ENCODE results near the gene BCCIP.

The BCCIP gene

GRCh38 chr10:125878957-125879835 is 55.9 kb downstream of the BCCIP start:
- H3K27me3 Mint-ChIP-seq (ENCODE audit: low read depth): no peaks in the 10 kb centered on the region
- DNase-seq (ENCODE audit: low spot score): no peak
- peaks cover 13% of the 10 kb centered on the region for H3K9me3 Mint-ChIP-seq
- H3K4me1 Mint-ChIP-seq (ENCODE audit: low read depth): no peaks in the 10 kb centered on the region
- no peak overlapping the region for H3K27ac Mint-ChIP-seq
- peaks cover 13% of the 10 kb centered on the region for H3K36me3 Mint-ChIP-seq (ENCODE audit: low read depth)
- no peak overlapping the region for H3K4me3 Mint-ChIP-seq

- Mint-ChIP-seq H3K27me3 (ENCODE audit: low read depth) (no peaks in the 10 kb centered on the region), H3K4me3 (no peak overlapping the region), H3K9me3 (peaks cover 7% of the 10 kb centered on the region), H3K4me1 (ENCODE audit: low read depth) (no peaks in the 10 kb centered on the region), H3K27ac (no peak overlapping the region), H3K36me3 (ENCODE audit: low read depth) (peaks cover 8% of the 10 kb centered on the region)
- DNase-seq (ENCODE audit: low spot score): no peak
Observed at GRCh38 chr10:125880719-125881118, 57.4 kb downstream of the BCCIP start.

- peaks cover 2% of the 10 kb centered on the region for H3K9me3 Mint-ChIP-seq
- H3K4me3 Mint-ChIP-seq: no peak within 1 kb of the TSS
- no peak for DNase-seq (ENCODE audit: low spot score)
- peaks cover 3% of the 10 kb centered on the region for H3K36me3 Mint-ChIP-seq (ENCODE audit: low read depth)
- no peak within 1 kb of the TSS for H3K27ac Mint-ChIP-seq
- no peaks in the 10 kb centered on the region for H3K4me1 Mint-ChIP-seq (ENCODE audit: low read depth)
- no peaks in the 10 kb centered on the region for H3K27me3 Mint-ChIP-seq (ENCODE audit: low read depth)
Observed at GRCh38 chr10:125881192-125881591, 57.8 kb downstream of the BCCIP start, which contains the start of gene DHX32. DHX32 (minus strand) TSS chr10:125881292; CDS start chr10:125880824, 468 bp downstream.

- no peak overlapping the region for H3K4me3 Mint-ChIP-seq
- no peak overlapping the region for H3K27ac Mint-ChIP-seq
- no peak for DNase-seq (ENCODE audit: low spot score)
- no peaks in the 10 kb centered on the region for H3K27me3 Mint-ChIP-seq (ENCODE audit: low read depth)
- H3K4me1 Mint-ChIP-seq (ENCODE audit: low read depth): no peaks in the 10 kb centered on the region
- H3K36me3 Mint-ChIP-seq (ENCODE audit: low read depth): peaks cover 2% of the 10 kb centered on the region
- no peaks in the 10 kb centered on the region for H3K9me3 Mint-ChIP-seq
Observed at GRCh38 chr10:125882596-125882995, 59.2 kb downstream of the BCCIP start.

- H3K27ac Mint-ChIP-seq: no peak overlapping the region
- no peak overlapping the region for H3K4me3 Mint-ChIP-seq
- no peak for DNase-seq (ENCODE audit: low spot score)
- no peaks in the 10 kb centered on the region for H3K27me3 Mint-ChIP-seq (ENCODE audit: low read depth)
- no peaks in the 10 kb centered on the region for H3K4me1 Mint-ChIP-seq (ENCODE audit: low read depth)
- peaks cover 2% of the 10 kb centered on the region for H3K36me3 Mint-ChIP-seq (ENCODE audit: low read depth)
- no peaks in the 10 kb centered on the region for H3K9me3 Mint-ChIP-seq
Observed at GRCh38 chr10:125883211-125883610, 59.9 kb downstream of the BCCIP start.

Measured in T-helper 2 cell treated with Interferon-gamma antibody and Interleukin-4, amounts not matched to agents 5 μg/mL and 100 μg/mL, for 36 hours (primary cell).